WTC11 (cell line): ENCODE data around the gene PRPF8. TPM values are rescaled to one million over a fixed set of nuclear protein-coding genes. Genes with fewer than 3 reads are reported as not detected.

Experiments
- FOXK1 ChIP-seq: sonication (generic); formaldehyde crosslinking; IDR thresholded peaks from 2 replicates; pipeline ENCODE4 v1.8.0; 2022; ENCODE audit warnings: mild to moderate bottlenecking, moderate library complexity, missing genetic modification reagents
- NFE2L1 ChIP-seq: sonication (generic); formaldehyde crosslinking; IDR thresholded peaks from 2 replicates; pipeline ENCODE4 v1.8.1; 2023; ENCODE audit warnings: missing genetic modification reagents
- SP1 ChIP-seq: sonication (generic); formaldehyde crosslinking; conservative IDR thresholded peaks from 2 replicates; pipeline ENCODE4 v1.8.1; 2022; ENCODE audit warnings: missing genetic modification reagents
- TEAD1 ChIP-seq: sonication (generic); formaldehyde crosslinking; IDR thresholded peaks from 2 replicates; pipeline ENCODE4 v1.8.0; 2022; ENCODE audit warnings: mild to moderate bottlenecking, missing genetic modification reagents
- total RNA-seq: library from RNA; stranded (reverse); gene quantifications from 3 replicates; pipeline ENCODE4 v1.2.3, GENCODE V29; 2021
- TF ChIP-seq, protein P1 (sequence below): fragments of 250-450 bp; sonication (Bioruptor Pico); IDR thresholded peaks from 2 replicates; pipeline ENCODE4 v1.9.0; 2021; ENCODE audit warnings: mild to moderate bottlenecking, borderline replicate concordance
- TF ChIP-seq, protein P2 (sequence below): sonication (generic); formaldehyde crosslinking; IDR thresholded peaks from 2 replicates; pipeline ENCODE4 v1.8.0; 2023; ENCODE audit warnings: missing genetic modification reagents

Gene PRPF8
- total RNA-seq, 1 experiment from 2014 or later, result 388 TPM

DNA sequence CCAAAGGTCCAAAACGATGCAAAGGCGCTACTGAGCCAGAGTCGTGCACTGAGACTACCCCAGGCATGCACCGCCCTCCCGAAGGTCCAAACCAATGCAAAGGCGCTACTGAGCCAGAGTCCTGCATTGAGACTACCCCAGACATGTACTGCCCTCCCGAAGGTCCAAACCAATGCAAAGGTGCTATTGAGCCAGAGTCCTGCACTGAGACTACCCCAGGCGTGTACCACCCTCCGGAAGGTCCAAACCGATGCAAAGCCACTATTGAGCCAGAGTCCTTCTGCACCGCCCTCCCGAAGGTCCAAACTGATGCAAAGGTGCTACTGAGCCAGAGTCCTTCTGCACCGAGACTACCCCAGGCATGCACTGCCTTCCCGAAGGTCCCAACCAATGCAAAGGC lies 83.1 kb downstream of the PRPF8 start (continued):
- TF ChIP-seq, protein P1, sequence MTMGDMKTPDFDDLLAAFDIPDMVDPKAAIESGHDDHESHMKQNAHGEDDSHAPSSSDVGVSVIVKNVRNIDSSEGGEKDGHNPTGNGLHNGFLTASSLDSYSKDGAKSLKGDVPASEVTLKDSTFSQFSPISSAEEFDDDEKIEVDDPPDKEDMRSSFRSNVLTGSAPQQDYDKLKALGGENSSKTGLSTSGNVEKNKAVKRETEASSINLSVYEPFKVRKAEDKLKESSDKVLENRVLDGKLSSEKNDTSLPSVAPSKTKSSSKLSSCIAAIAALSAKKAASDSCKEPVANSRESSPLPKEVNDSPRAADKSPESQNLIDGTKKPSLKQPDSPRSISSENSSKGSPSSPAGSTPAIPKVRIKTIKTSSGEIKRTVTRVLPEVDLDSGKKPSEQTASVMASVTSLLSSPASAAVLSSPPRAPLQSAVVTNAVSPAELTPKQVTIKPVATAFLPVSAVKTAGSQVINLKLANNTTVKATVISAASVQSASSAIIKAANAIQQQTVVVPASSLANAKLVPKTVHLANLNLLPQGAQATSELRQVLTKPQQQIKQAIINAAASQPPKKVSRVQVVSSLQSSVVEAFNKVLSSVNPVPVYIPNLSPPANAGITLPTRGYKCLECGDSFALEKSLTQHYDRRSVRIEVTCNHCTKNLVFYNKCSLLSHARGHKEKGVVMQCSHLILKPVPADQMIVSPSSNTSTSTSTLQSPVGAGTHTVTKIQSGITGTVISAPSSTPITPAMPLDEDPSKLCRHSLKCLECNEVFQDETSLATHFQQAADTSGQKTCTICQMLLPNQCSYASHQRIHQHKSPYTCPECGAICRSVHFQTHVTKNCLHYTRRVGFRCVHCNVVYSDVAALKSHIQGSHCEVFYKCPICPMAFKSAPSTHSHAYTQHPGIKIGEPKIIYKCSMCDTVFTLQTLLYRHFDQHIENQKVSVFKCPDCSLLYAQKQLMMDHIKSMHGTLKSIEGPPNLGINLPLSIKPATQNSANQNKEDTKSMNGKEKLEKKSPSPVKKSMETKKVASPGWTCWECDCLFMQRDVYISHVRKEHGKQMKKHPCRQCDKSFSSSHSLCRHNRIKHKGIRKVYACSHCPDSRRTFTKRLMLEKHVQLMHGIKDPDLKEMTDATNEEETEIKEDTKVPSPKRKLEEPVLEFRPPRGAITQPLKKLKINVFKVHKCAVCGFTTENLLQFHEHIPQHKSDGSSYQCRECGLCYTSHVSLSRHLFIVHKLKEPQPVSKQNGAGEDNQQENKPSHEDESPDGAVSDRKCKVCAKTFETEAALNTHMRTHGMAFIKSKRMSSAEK (CRISPR knock-in tag), result no peak
- TF ChIP-seq NFE2L1 (no peak), FOXK1 (CRISPR knock-in tag) (no peak), TEAD1 (CRISPR knock-in tag) (no peak), SP1 (CRISPR knock-in tag) (no peak)
- TF ChIP-seq, protein P2, sequence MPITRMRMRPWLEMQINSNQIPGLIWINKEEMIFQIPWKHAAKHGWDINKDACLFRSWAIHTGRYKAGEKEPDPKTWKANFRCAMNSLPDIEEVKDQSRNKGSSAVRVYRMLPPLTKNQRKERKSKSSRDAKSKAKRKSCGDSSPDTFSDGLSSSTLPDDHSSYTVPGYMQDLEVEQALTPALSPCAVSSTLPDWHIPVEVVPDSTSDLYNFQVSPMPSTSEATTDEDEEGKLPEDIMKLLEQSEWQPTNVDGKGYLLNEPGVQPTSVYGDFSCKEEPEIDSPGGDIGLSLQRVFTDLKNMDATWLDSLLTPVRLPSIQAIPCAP (CRISPR knock-in tag), result no peak

Other genes with a start within 250 kb of the PRPF8 start
- gene CRK, start 228.6 kb downstream of the PRPF8 start, total RNA-seq, result 43.6 to 45.2 TPM (median 43.7 TPM) in 3 replicates
- gene MYO1C, start 192.2 kb downstream of the PRPF8 start, total RNA-seq, result 73.6 to 83.2 TPM (median 80.3 TPM) in 3 replicates
- 17.1 to 26.8 TPM (median 18.5 TPM) in 3 replicates for gene INPP5K, start 168.3 kb downstream of the PRPF8 start, total RNA-seq
- 58.3 to 68.4 TPM (median 60.2 TPM) in 3 replicates for gene PITPNA, start 122.1 kb downstream of the PRPF8 start, total RNA-seq
- 10.3 to 11.6 TPM (median 11.0 TPM) in 3 replicates for gene SLC43A2, start 56.0 kb downstream of the PRPF8 start, total RNA-seq
- gene SCARF1, start 39.1 kb downstream of the PRPF8 start, total RNA-seq, result 3.7 to 5.4 TPM (median 4.9 TPM) in 3 replicates
- 10.2 to 13.8 TPM (median 11.7 TPM) in 3 replicates for gene RILP, start 35.0 kb downstream of the PRPF8 start, total RNA-seq
- gene TLCD2, start 25.5 kb upstream of the PRPF8 start, total RNA-seq, result 1.4 to 1.9 TPM (median 1.4 TPM) in 3 replicates
- gene WDR81, start 39.8 kb upstream of the PRPF8 start, total RNA-seq, result 14.0 to 16.4 TPM (median 15.1 TPM) in 3 replicates
- 1.6 to 2.7 TPM (median 2.1 TPM) in 3 replicates for gene SERPINF2, start 58.0 kb upstream of the PRPF8 start, total RNA-seq
- gene SERPINF1, start 77.2 kb upstream of the PRPF8 start, total RNA-seq, result 16.7 to 26.2 TPM (median 22.1 TPM) in 3 replicates
- gene SMYD4, start 145.0 kb upstream of the PRPF8 start, total RNA-seq, result 24.1 to 28.8 TPM (median 28.2 TPM) in 3 replicates
- 158 to 177 TPM (median 163 TPM) in 3 replicates for gene RPA1, start 145.1 kb upstream of the PRPF8 start, total RNA-seq